Placental epithelial cell (primary cell): ENCODE results near the gene CLDN22. TPM values are rescaled to one million over a fixed set of nuclear protein-coding genes. Genes with fewer than 3 reads are reported as not detected.

ENCODE experiments used
- total RNA-seq: library from RNA; depleted of rRNA; stranded (reverse); fragments of >200 nt; gene quantifications from 2 replicates; pipeline ENCODE4 v1.2.3, GENCODE V29; 2012

CLDN22 gene
- not detected in 2 replicates for total RNA-seq

GRCh38 chr4:183320211-183321059 lies at the start of gene CLDN22:
CLDN22 (minus strand) TSS chr4:183320276; CDS start chr4:183320218, 58 bp downstream.

GRCh38 chr4:183322326-183322725 lies 2.2 kb upstream of the CLDN22 start, which contains the start of gene CLDN24:
CLDN24 (minus strand) TSS chr4:183322426; CDS start chr4:183322426, 0 bp downstream.

Other genes with a start within 250 kb of the CLDN22 start
- gene WWC2, start 221.0 kb downstream of the CLDN22 start, total RNA-seq, result 16.7 and 19.6 TPM in 2 replicates
- not detected in 2 replicates for gene CLDN24, start 2.1 kb upstream of the CLDN22 start, total RNA-seq
- 19.1 and 28.7 TPM in 2 replicates for gene CDKN2AIP, start 124.4 kb upstream of the CLDN22 start, total RNA-seq
- 14.6 and 21.2 TPM in 2 replicates for gene ING2, start 184.8 kb upstream of the CLDN22 start, total RNA-seq